Cortex of kidney (tissue), 1 donor: ENCODE measurements around the gene MALT1.
"Not testable (repeated sequence)": the region's sequence is repeated elsewhere in the genome, so short reads cannot be mapped to it uniquely, and the experiment has no call there.

ENCODE experiments used
- DNase-seq: peaks from one replicate; lab custom pipeline; 2025; lab: John Stamatoyannopoulos, UW

MALT1 gene

GRCh38 chr18:58772161-58772560 is 100.9 kb downstream of the MALT1 start:
- no peak for DNase-seq

DNA sequence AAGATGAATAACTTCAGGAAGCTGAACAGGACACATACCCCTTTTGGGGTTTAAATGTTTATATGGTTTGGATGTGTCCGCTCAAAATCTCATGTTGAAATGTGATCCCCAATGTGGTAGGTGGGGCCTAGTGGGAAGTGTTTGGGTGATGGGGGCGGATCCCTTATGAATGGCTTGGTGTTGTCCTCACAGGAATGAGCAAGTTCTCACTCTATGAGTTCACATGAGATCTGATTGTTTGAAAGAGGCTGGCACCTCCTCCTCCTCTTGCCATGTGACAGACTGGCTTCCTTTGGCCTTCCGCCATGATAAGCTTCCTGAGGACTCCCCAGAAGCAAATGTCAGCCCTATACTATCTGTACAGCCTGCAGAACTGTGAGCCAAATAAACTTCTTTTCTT is 104.8 kb downstream of the MALT1 start:
- no peak for DNase-seq

DNA sequence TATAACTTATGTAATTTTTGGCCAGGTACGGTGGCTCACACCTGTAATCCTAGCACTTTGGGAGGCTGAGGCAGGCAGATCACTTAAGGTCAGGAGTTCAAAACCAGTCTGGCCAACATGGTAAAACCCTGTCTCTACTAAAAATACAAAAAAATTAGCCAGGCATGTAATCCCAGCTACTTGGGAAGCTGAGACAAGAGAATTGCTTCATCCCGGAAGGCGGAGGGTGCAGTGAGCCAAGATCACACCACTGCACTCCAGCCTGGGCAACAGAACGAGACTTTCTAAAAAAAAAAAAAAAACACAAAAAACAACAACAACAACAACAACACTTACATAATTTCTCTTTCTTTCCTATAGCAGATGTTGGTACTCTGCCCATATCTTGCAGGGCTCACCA is 105.3 kb downstream of the MALT1 start:
- not testable (repeated sequence) for DNase-seq

- DNase-seq = no peak
Observed at GRCh38 chr18:58777471-58777870, 106.2 kb downstream of the MALT1 start.

DNA sequence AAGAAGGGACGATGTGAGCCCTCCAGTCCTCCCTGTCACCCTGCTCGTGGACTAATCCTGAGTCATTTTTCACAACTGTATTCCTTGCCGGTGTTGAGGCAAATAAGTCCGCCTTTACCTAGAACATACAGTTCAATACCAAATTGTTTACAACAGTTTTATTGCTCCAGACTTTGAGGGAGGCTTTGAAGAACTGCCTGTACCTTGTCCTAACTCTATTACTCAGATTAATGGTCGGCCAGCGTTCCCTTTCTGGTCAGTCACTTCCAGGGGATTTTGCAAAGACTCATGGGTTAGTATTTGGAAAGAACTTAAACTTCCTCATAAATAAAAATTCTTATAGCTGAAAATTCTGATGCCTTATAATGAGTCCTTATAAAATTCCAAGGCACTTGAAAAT is 108.3 kb downstream of the MALT1 start:
- no peak for DNase-seq

- no peak for DNase-seq
Observed at GRCh38 chr18:58780045-58780444, 108.8 kb downstream of the MALT1 start.

DNA sequence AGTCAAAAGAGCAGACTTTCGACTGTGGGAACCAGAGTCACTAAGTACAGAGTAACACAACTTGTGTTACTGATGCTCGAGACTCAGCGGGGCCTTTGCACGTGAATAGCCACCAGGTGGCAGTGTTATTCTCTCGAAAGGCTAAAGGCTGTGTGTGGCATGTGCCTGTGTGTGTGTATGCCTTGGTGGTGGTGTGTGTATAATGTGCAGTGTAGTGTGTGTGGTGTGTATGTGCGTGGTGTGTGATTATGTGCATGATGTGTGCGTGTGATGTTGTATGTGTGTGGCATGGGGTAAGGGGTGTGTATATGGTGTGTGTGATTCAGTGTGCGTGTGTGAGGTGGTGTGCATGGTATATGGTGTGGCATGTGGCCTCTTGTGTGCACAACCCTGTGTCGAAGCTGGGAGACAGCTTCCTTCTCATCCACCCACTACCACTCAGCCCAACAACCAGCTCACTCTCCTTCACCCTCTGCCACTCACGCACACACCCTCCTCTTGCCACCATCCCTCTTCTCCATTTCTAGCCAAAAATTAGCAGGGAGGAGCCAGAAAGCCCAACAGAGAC is 110.4 kb downstream of the MALT1 start:
- no peak for DNase-seq

GRCh38 chr18:58784601-58785137 is 113.4 kb downstream of the MALT1 start:
- DNase-seq = no peak

- no peak for DNase-seq
Observed at GRCh38 chr18:58785171-58785805, 114.0 kb downstream of the MALT1 start.

DNA sequence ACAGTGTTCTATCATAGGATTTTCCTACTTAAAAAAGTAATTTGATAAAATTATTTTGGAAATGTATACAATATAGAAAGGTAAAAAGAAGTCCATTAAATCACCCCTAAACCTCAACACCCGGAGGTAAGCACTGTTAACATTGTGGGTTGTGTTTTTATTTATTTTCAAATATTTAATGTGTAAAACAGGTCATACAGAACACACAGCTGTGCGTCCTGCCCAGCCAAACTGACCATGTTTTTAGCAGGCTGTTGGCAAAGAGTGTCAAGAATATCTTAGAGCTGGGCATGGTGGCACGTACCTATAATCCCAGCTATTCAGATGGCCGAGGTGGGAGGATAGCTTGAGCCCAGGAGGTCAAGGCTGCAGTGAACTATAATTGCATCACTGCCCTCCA is 114.6 kb downstream of the MALT1 start:
- no peak for DNase-seq

- no peak for DNase-seq
Observed at GRCh38 chr18:58787536-58788149, 116.4 kb downstream of the MALT1 start.

GRCh38 chr18:58788470-58788869 is 117.2 kb downstream of the MALT1 start:
- DNase-seq = no peak

- no peak for DNase-seq
Observed at GRCh38 chr18:58788971-58789875, 118.0 kb downstream of the MALT1 start.

DNA sequence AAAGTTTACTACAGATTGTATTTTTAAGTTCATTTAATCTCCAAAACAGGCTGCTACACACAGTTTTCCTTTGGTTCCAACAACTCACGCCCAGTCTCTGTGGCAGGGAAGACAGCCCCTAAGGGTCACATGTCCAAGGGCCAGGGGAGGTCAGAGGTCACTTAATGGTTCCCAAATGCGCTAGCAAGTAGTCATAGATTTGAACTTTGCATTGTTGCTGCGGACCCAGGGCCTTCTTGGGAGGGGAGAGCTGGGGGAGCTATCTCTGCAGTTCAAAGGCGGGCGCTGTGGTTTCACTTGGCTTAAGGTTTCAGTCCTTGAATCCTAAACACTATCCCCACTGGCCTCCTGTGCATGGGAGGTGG is 118.6 kb downstream of the MALT1 start:
- DNase-seq = no peak

DNA sequence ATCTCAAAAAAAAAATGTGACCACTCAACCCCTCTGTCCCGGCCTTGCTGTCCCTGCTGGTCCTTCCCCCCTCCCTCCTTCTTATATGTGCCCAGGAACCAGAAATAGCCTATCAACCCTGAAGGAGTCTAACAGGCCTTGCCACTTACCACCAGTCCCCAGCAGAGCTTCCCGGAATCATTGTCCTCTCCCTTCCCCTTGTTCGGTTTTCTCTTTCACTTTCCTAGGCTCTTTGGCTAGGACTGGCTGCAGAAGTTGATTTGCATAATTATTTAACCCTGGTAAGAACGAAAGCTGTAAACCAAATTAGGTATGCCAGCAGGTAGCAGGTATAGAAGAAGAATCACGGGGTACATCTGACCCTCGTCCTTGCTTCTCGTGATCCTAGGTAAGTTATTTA is 120.8 kb downstream of the MALT1 start:
- no peak for DNase-seq

- DNase-seq = no peak
Observed at GRCh38 chr18:58793361-58793760, 122.1 kb downstream of the MALT1 start.

- DNase-seq = no peak
Observed at GRCh38 chr18:58796220-58796619, 125.0 kb downstream of the MALT1 start.

DNA sequence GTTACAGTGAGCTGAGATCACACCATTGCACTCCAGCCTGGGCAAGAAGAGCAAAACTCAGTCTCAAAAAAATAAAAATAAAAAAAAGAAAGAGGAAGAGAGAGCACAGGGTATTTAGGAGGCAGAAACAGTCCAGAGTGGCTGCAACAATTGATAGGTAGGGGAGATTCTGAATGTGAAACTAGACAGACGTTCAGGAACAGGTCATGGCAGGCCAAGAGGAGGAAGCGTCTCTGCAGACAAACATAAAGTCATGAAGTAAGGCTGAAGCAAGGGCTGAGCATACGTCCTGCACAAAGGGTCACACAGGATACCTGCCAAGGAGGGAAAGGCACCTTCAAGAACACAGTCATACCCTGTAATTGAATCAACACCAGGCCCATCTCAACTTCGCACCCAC is 129.3 kb downstream of the MALT1 start:
- DNase-seq = no peak

GRCh38 chr18:58802959-58803358 is 131.7 kb downstream of the MALT1 start:
- DNase-seq = no peak

GRCh38 chr18:58803978-58804377 is 132.7 kb downstream of the MALT1 start:
- no peak for DNase-seq
